GM18520 (cell line): Measurements from ENCODE around the gene TMPRSS9.
"Not testable (repeated sequence)": the region's sequence is repeated elsewhere in the genome, so short reads cannot be mapped to it uniquely, and the experiment has no call there.

Experiments
- ATAC-seq: cut with Tn5 transposase; IDR thresholded peaks from one replicate; pipeline ENCODE4 v1.9.1; 2021; ENCODE audit not compliant: unreplicated experiment

The TMPRSS9 gene

GRCh38 chr19:2341244-2341751 lies 18.8 kb upstream of the TMPRSS9 start:
- no peak for ATAC-seq

GRCh38 chr19:2341982-2342381 lies 18.1 kb upstream of the TMPRSS9 start:
- ATAC-seq, result no peak

- no peak for ATAC-seq
These were observed 17.3 kb upstream of the TMPRSS9 start for GRCh38 chr19:2342656-2343288.

- no peak for ATAC-seq
These were observed 16.6 kb upstream of the TMPRSS9 start for GRCh38 chr19:2343289-2343982.

GRCh38 chr19:2344381-2344870 lies 15.6 kb upstream of the TMPRSS9 start:
- ATAC-seq, result no peak

GRCh38 chr19:2345076-2345475 lies 15.0 kb upstream of the TMPRSS9 start:
- no peak for ATAC-seq

GRCh38 chr19:2345794-2346663 lies 14.0 kb upstream of the TMPRSS9 start:
- no peak for ATAC-seq

- not testable (repeated sequence) for ATAC-seq
These were observed 10.2 kb upstream of the TMPRSS9 start for GRCh38 chr19:2349818-2350217.

- ATAC-seq, result no peak
These were observed 9.4 kb upstream of the TMPRSS9 start for GRCh38 chr19:2350656-2351055.

GRCh38 chr19:2351591-2351990 lies 8.5 kb upstream of the TMPRSS9 start:
- ATAC-seq, result no peak

- no peak for ATAC-seq
These were observed 7.9 kb upstream of the TMPRSS9 start for GRCh38 chr19:2352121-2352520.

- no peak for ATAC-seq
These were observed 6.7 kb upstream of the TMPRSS9 start for GRCh38 chr19:2353159-2353886.

- no peak for ATAC-seq
These were observed 6.0 kb upstream of the TMPRSS9 start for GRCh38 chr19:2353887-2354592.

- no peak for ATAC-seq
These were observed 5.4 kb upstream of the TMPRSS9 start for GRCh38 chr19:2354670-2355069.

GRCh38 chr19:2355168-2356035 lies 4.7 kb upstream of the TMPRSS9 start:
- no peak for ATAC-seq

GRCh38 chr19:2356036-2356646 lies 3.9 kb upstream of the TMPRSS9 start:
- ATAC-seq, result no peak

- ATAC-seq, result no peak
These were observed 2.5 kb upstream of the TMPRSS9 start for GRCh38 chr19:2357279-2358206.
